ENCODE measurements around the gene PRTN3.
A peak's percentile ranks its signal among the peaks of the same experiment; 100 is the strongest.

Gene PRTN3, protein sequence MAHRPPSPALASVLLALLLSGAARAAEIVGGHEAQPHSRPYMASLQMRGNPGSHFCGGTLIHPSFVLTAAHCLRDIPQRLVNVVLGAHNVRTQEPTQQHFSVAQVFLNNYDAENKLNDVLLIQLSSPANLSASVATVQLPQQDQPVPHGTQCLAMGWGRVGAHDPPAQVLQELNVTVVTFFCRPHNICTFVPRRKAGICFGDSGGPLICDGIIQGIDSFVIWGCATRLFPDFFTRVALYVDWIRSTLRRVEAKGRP

DNA sequence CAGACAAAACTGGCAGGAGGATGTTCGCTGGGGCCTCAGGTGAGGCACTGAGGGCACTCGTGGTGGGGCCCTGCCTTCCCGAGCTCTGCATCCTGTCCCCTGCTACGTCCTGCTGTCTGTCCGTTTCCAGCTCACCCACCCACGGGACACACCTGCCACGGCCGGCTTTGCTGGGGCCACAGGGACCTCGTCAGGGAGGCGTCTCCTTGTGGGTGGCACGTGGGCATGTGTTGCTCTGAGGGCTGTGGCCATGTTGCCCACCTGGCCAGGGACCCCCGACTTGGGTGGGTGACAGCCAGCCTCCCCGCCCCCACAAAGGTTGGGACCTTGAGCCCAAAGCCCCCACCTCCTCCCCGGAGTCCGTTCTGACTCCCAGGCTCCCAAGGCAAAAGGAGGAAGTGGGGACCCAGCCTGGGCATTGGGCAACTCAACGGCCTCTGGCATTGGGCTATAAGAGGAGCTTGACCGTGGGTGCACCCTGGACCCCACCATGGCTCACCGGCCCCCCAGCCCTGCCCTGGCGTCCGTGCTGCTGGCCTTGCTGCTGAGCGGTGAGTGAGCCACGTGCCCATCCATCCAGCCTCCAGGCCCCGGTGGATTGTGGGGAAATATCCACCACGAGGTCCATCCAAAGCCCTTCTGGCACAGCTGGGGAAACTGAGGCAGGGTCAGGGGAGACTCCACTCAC lies at the start of gene PRTN3:
Gene PRTN3, plus strand, starts transcription at position 481 of the 688 bp plus-strand sequence. Its CDS starts 10 bp downstream, at position 491.
- no peak for DNase-seq (ENCODE audit: low read depth)

DNA sequence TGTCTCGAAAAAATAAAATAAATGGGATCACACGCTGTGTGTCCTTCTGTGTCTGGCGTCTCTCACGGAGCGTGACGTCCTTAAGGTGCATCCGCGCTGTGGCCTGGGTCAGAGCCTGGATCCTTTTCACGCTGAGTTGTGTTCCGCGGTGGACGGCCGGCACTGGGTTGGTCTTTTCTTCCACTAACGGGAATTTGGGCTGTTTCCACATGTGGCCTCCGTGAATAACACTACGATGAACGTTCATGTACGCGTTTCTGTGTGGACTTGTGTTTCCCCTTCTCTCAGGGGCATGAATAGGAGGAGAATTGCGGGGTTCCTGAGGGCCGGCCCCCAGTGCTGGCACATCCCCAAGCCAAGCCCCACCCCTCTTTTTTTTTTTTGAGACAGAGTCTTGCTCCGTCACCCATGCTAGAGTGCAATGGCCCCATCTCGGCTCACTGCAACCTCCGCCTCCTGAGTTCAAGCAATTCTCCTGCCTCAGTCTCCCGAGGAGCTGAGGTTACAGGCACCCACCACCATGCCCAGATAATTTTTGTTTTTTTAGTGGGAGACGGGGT lies 49.7 kb upstream of the PRTN3 start:
- no peak for DNase-seq (ENCODE audit: low read depth)

DNA sequence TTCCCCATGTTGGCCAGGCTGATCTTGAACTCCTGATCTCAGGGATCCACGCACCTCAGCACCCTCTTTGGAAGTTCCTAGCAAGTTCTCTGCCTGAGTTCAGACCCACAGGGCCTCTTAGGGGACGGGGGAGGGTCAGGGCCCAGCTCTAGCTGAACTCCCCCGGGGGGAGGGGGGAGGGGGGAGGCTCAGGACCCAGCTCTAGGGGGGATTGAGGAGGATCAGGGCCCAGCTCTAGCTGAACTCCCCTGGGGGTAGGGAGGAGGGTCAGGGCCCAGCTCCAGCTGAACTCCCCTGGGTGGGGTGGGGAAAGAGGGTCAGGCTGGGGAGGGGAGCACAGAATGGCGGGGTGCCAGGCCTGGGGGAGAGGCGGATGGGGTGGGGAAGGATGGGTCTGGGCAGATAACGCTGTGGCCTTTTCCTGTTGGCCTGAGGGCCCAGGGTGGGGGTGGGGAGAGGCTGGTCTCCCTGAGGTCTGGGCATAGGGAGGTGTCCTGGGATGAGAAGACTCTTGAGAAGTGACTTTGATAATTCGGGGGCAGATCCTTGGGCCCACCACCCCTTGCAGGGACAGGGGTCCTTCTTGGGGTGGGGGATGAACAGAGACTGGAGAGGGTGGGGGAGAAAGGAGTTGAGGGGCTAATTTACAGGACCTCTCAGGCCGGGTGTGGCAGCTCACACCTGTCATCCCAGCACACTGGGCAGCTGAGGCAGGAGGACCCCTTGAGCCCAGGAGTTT lies 49.1 kb upstream of the PRTN3 start:
- DNase-seq (ENCODE audit: low read depth): no peak

DNA sequence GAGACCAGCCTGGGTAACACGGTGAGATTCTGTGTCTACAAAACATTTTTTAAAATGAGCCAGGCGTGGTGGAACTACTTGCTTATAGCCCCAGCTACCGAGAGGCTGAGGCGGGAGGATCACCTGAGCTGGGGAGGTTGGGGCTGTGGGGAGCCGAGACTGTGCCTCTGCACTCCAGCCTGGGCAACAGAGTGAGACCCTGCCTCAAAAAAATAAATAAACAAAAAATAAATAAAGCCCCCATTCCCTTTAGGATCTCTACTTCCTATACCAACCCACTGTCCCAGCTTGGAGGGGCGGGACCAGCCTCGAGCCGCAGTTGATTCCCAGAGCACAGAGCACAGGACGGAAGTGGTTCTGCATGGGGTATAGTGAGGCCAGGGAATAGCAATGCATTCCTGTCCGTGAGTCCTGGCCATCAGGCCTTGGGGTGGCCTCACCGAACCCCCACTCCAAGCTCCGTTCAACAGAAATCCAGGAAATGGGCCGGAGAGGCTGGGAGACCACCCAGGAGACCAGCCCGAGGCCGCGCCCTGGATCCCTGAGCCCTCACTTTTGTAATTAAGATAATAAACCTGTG lies 48.4 kb upstream of the PRTN3 start:
- no peak for DNase-seq (ENCODE audit: low read depth)

DNA sequence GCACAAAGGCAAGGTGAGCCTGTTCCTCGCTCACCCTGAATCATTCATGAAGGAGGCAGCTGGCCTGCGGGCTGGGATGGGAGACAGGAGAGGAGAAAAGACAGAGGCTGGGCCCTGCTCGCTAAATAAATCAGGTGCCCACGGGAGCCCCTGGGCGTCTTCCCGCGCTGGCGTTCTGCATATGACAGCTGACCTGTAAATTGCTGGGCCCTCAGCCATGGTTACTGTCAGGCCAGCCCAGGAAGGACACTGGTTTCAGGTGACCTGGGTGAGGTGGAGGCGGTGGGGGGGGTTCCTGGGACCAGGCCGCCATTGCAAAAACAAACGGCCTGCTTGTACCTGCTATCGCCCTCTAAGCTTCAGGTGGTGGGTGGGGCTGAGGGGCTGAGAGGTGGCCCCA lies 47.0 kb upstream of the PRTN3 start:
- DNase-seq (ENCODE audit: low read depth): no peak

DNA sequence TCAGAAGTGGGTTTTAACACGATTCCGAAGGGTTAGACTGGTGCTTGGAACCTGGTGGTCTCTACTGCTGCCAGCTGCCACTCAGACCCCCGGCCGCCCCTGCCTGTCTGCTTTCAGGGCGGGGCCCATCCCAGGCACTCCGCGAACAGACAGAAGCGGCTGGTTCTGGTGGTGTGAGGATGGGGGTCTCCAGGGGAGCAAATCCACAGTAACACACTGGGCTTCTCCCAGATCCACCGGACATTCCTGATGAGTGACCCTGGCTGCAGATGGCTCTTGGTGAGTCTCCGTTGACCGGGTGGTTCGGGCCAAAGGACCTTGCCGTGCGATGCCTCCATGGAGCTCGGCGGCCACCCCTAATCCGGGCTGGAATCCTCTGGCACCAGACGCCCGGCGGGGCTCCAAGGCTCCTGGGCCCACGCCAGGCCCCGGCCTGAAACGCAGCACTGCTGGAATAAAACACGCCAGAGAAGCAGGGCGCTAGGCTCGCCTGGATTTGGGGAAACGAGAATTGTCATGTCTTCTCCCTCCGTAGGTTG lies 45.7 kb upstream of the PRTN3 start:
- DNase-seq (ENCODE audit: low read depth): no peak

DNA sequence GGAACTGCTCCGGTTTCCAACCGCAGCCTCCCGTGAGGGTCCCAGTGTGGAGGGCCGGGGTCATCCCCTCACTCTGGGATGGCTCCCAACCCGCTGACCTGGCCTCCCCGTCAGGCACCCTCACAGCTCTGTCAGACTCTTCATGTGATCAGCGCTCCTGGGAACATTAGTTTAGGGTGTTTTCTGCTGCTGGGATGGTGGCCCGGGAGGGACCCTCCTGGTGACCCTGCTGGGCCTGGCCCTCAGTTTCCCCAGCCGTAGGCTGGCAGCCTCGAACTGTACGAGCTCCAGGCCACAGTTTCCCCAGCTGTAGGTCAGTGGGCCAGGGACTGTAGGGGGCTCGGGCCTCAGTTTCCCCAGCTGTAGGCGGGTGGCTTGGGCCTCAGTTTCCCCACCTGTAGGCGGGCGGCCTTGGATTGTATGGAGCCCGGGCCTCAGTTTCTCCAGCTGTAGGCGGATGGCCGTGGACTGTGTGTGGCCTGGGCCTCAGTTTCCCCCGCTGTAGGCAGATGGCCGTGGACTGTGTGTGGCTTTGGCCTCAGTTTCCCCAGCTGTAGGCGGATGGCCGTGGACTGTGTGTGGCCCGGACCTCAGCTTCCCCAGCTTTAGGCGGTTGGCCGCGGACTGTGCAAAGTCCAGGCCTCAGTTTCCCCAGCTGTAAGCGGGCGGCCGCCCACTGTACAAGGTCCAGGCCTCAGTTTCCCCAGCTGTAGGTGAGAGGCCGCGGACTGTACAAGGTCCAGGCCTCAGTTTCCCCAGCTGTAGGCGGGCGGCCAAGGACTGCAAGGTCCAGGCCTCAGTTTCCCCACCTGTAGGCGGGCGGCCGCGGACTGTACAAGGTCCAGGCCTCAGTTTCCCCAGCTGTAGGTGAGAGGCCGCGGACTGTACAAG lies 44.9 kb upstream of the PRTN3 start:
- DNase-seq (ENCODE audit: low read depth): no peak

DNA sequence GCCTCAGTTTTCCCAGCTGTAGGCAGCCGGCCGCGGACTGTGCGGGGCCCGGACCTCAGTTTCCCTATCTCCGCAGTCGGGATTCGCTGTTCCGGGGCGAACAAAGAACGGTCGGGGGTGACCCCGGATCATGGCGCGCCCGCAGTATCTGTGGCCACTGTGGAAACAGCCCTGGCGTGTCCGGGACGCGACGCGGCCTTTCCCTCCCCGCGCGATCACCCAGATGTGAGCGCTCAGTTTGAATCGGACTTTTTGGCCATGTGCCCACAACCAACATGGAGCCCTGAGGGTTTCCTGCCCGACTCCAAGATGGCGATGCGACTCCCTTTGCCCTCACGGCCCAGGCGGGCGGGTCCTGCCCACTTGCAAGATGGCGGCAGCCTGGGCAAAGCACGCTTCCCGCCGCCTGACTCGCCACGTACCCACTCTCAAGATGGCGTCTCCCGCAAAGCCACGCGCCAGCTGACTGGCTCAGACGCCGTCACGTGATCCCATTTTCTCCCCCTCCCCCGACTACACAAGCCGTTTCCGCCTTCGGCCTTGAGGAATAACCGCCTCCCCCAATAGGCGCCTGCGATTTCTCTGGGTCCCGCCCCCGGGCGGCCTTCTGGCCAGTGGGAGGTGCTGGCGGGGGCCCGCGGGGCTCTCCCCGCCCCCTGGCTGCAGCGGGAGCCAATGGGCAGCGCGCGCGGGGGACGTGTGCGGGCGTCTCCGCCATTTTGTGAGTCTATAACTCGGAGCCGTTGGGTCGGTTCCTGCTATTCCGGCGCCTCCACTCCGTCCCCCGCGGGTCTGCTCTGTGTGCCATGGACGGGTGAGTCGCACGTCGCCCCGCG lies 43.9 kb upstream of the PRTN3 start, which contains the start of gene PTBP1:
Gene PTBP1, plus strand, starts transcription at position 761 of the 836 bp plus-strand sequence. Its CDS starts 46 bp downstream, at position 807.
- peak; percentile 99 for DNase-seq (ENCODE audit: low read depth)

DNA sequence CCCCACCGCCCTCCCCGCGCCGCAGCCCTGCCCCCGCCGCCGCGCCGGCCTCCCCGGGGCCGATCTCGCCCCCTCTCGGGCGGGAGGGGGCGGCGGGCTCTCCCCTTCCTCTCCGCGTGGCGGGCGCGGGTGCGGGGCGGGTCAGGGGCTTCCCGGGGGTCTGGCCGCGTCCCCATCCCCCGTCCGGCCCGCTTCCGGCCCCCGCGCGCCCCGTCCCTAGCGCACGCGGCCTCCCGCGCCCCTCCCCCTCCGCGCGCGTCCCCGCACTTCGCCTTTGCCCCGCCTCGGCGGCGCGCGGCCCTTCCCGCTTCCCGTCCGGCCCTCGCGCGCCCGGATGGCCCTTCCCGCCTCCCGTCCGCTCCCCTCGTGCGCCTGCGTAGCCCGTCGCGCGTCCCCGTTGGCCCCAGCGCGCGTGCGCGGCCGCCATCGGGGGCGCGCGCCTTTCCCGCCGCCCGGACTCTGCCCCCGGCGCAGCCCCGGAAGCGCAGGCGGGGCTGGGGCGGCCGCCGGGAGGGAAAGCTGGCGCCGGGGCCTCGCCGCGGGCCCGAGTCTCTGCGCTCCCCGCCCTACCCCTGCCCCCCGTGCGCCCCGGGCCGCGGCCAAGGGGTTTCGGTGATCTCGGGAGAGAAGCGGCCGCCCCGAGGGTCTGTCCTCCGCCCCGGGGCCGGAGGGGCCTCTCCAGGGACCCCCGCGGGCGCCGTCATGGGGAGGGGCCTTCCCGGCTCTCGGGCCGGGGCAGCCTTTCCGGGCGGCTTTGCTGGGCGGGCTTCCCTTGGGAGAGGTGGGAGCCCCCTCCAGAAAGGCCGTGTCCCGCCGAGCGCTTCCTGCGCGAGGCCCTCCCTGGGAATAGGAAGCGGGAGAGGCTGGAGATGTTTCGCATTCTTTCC lies 43.0 kb upstream of the PRTN3 start:
- peak; percentile 93 for DNase-seq (ENCODE audit: low read depth)

DNA sequence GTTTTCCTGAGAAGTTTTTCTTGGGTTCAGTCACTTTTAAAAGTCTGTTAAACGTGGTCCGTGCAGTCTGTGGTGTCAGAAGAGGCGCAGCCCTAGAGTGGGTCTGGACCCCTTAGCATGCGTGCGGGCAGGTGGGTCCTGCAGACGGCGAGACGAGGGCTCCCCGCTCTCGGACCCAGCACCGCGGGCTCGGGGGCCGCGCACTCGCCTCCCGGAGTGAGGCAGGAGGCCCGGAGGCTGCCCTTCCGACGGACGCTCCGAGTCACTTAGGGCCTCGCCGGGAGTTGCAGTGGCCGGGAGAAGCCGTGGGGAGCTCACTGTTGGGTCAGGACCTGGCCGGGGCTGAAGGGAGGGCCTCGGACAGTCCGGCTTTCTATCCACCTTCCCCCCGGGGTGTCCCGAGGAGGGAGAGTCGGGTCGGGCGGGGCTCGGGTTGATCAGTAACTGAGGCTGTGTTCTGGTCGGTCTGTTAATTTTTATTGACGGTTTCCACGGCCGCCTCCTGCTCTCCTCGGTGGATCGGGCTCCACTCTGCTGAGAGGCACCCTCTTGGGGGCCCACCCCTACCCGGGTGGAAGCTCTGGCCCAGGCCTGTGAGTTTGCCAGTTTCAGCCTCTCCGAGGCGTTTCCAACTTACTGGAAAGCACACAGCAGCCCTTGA lies 42.3 kb upstream of the PRTN3 start:
- no peak for DNase-seq (ENCODE audit: low read depth)

DNA sequence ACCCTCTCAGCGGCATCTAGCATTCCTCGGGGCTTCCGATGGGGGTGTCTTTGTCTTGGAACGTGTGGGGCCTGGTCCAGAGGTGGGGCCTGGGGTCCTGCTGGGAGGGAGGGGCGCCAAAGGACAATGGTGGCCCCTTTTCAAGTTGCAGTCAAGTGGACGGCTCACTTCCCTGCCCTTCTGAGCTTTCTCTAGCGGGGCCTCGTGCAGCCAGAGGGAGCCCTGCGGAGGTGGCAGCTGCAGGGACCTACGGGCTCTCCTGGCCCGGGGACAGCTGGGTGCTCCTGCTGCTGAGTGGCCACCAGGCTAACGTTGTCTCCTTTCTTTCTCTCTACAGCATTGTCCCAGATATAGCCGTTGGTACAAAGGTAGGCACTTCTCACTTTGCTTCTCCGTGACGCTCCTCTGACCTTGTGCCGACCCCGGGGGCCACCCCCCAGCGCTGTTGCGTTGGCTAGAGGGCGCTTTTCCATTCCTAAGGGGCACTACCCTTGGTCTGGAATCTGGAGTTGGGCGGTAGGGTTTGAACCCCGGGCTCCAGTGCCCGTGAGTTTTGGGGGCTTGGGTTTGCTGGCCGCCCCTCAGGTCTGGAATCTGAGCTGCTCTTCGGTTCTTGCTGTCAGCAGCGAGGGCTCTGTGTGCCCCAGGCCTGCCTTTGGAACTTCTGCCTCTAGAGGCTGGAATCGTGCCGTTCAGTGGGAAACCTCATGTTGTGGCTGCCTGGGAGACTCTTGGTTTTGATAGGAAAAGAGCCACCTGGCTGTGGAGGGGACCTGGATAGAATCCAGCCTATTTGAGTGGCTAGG lies 41.5 kb upstream of the PRTN3 start:
- DNase-seq (ENCODE audit: low read depth): no peak

DNA sequence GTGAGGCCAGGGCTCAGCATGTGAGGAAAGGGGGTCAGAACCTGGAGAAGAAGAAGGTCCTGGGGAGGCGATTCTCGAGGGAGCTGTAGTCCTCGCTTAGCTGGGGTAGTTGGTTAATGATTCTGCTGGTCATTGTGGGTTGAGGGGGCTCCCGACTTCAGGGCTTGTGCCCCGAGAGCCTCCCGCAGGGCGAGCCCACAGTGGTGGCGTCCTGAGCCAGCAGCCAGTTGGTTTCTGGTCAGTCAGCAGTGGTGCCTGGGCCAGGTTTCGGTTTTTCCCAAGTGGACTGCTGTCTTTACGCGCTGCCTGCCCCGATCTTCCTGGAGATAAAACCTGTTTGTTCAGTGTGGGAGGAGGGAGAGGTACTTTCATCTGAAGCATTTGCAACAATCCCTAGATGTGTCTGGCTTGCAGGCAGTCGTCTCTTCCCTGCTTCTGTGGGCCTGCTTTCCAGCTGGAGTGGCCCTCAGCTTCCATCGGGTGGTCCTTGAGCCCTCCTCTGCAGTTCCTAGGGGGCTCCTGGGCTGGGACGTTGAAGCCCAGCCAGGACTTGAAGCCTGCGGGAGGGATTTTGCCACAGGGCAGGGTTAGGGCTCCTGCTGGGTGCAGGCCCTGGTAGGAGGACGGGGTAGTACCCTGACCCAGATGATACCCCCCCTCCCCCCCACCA lies 40.3 kb upstream of the PRTN3 start:
- DNase-seq (ENCODE audit: low read depth): no peak

DNA sequence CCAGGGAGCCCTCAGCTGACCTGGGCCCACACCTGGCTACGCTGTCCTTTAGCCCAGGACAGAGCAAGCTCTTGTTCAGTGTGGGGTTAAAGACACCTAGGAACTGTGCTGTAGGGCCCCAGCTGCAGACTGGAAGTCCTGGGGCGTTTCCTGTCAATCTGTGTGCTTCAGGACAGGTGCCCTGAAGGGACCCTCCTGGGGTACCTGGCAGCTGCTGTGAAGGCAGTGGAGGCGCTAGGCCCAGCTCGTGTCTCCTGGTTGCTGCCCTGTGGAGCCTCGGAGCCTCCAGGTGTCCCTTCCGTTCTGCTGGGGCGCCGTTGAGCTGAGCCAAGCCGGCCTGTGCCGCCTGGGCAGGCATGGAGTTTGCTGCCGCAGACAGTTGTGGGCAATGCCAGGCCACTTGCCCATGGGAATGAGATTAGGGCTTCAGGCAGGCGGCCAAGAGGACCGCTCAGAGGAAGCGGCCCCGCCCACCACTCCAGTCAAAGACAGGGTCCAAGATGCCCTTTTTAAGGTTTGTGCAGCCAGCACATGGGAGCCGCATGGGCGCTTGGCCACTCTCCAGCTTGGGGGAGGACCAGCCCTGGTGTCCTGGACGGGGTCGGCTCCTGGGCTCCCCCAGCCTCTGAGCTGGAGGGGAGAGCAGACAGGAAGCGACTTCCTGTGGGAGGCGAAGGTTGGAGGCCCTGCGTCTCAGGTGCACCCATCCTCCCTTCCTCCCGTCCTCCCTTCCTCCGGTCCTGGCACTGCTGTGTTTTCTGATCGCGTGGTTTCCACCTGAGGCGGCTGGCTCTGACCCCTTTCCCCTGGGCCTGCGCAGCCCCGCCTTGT lies 39.6 kb upstream of the PRTN3 start:
- DNase-seq (ENCODE audit: low read depth): no peak

DNA sequence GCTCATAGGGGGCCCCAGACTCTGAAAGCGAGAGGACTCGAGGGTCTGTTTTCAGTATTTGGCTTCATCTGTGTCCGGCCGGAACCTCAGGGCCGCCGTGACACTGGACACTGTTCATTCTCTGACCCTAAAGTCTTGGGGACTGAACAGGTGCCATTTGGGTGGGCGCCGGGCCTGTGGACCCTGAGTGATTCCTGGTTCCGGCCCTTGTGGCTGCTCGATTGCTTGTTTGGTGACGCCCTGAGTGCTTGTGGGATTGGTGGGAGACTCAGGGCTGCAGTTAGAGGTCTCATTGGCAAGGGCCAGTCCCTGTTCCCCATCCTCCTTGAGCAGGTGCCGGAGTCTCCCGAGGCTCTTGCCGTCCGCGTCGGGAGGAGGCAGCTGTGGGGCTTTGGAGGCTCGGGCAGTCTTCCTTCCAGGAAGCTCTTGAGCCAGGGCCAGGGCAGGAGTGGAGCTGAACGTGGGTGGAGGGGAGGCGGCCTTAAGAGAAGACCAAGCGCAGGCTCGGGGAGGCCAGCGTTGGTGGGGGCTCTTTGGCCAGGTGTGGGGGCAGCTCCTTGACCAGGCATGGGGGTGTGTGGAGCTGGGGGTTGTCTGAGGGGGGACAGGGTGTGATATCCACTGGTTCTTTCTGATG lies 38.8 kb upstream of the PRTN3 start:
- no peak for DNase-seq (ENCODE audit: low read depth)

DNA sequence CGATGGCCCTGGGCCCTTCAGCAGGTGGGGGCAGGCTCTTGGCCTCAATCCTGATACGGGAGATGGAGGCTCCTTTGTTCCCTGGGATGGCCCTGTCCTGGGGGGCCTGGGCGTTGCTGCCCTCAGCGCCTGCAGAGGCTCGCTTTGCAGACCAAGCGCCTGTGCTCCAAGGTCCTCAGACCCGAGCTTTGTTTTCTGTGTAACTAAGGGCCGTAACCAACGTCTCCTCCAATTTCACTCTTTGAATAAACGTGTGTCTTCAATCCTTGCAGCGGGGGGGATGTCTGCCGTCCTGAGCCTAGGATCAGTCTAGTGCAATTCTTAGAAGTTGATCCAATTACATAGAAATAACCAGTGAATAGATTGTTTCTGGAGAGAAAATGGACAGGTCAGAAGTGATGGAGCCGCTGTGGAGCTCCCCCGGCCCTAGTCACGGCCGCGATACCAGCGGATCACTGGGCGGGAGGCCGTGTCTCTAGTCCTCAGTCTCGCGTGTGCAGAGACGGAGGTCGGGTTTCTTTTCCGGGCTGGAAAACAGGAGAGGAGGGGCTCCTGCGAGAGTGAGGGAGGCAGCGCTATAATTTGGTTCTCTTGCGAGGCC lies 38.2 kb upstream of the PRTN3 start:
- DNase-seq (ENCODE audit: low read depth): no peak

Measured in activated T-cell treated with anti-CD3 and anti-CD28 coated beads for 48 hours (primary cell).